COLO829 (cell line): ENCODE data around the gene PHYHIPL.
"Not testable (repeated sequence)": the region's sequence is repeated elsewhere in the genome, so short reads cannot be mapped to it uniquely, and the experiment has no call there.

Source experiments
- DNase-seq: peaks from one replicate; pipeline ENCODE4 v3.0.0; 2012; ENCODE audit warnings: low spot score

PHYHIPL gene

DNA sequence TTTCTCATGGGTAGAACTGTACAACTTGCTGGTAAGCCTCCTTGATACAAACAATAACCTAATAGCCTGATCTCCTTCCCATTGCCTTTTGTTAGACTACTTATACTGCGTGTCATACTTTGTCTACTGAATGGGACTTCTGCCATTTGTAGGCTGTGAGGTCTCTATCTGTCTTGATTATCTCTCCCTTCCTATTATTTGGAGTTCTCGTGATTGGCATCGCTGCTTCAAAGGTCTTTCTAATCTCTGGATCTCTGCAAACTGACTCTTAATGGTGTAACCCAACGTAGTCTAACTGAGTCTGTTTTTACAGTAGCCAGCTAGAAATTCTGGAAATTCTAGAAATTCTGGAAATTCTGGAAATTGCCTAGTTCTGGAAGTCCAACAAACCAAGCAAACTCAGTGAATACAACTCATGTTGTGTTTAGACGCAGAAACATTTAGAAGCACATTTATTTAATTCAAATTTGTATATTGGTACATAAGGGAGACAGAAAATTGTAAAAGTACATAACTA is 29.8 kb downstream of the PHYHIPL start:
- DNase-seq, result no peak

- no peak for DNase-seq
These were observed 35.9 kb downstream of the PHYHIPL start for GRCh38 chr10:59212301-59212798.

DNA sequence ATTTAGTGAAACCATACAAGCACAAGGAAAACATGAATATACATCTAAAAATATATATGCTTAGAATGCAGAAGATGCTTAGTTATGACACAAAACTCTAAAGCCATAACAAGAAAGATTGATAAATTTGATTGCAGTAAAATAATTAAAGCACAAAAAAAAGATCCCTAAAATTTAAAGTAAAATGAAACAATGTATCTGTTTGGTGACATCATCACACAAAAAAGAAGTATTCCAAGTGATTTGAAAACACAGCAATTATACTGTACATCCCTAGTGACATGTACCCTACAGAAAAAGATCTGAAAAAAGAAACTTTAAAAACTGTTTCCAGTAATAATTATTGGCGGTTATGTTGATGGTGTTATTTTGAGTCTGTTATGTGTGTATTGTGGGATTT is 37.7 kb downstream of the PHYHIPL start:
- no peak for DNase-seq

- DNase-seq, result no peak
These were observed 39.9 kb downstream of the PHYHIPL start for GRCh38 chr10:59216178-59216869.

DNA sequence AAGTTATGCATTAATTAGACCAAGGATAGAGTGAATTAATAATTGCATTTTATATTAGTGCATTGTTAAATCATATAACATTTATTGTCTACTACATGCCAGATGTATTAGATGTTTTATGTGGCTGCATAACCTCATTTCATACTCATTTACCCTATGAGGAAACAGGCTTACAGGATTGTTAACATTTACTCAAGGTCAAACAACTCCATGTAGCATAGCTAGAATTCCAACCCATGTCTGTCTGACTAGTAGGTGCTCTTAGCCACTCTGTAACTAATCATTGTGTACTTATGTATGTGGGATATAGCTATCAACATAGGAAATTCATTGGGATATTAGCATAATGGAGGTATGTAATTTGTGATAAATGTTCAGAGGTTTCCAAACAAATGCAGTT is 46.3 kb downstream of the PHYHIPL start:
- no peak for DNase-seq

DNA sequence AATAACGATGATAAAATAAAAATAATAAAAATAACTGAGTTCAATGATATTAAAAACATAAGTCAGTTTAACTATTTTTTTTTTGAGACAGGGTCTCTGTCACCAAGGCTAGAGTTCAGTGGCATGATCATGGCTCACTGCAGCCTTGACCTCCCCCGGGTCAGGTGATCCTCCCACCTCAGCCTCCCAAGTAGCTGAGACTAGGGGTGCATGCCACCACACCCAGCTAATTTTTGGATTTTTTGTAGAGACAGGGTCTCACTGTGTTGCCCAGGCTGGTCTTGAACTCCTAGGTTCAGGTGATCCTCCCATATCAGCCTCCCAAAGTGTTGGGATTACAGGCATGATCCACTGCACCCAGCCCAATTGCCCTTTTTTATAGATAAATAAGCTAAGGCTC is 47.2 kb downstream of the PHYHIPL start:
- not testable (repeated sequence) for DNase-seq

DNA sequence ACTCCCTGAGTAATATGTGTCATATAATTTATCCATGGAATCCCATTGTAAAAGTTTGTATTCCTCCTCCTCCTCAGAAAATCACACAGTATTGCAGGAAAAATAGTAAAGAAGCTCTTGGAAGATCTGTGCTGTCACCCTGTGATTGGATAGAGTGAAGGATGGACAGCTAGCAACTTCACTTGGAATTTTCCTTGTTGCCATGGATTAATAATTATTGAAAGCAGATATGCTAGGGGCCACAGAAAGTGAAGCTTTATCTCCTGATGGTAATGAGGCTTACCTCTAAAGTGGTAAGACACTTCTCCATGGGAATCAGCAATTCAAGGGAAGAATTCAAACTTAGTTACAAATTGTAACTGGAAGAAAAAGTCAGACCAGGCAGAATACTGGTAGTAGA is 48.8 kb downstream of the PHYHIPL start:
- DNase-seq, result no peak

- DNase-seq, result no peak
These were observed 50.8 kb downstream of the PHYHIPL start for GRCh38 chr10:59227136-59227673.

DNA sequence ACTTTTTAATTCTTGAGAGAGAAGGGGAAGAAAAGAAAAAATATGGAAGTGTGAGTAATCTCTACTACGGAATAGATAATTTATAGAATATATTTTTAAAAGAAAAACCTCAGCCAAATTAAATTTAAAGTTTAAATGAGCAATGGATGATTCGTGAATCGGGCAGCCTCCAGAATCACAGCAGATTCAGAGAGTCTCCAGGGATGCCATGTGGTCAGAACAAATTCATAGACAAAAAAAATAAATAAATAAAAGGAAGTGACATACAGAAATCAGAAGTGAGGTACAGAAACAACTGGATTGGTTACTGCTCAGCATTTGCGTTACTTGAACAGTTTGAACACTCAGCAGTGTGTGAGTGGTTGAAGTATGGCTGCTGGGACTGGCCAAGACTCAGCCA is 53.0 kb downstream of the PHYHIPL start:
- DNase-seq, result no peak

DNA sequence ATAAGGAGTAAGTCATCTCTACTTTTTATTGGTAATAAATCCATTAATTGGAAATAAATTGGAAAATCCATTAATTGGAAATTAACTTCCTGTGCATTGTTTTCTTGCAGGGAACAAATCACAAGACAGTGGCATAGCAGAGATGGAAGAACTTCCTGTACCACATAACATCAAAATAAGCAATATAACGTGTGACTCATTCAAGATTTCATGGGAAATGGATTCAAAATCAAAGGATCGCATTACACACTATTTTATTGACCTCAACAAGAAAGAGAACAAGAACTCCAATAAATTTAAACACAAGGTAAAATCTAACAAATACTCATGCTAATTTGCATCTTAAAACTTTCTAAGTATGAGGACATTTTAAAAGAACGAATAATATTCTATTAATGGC is 57.8 kb downstream of the PHYHIPL start:
- no peak for DNase-seq

- no peak for DNase-seq
These were observed 58.5 kb downstream of the PHYHIPL start for GRCh38 chr10:59234816-59235429.

GRCh38 chr10:59236064-59236697 is 59.7 kb downstream of the PHYHIPL start:
- no peak for DNase-seq

GRCh38 chr10:59237775-59238174 is 61.3 kb downstream of the PHYHIPL start:
- no peak for DNase-seq

GRCh38 chr10:59239108-59239507 is 62.7 kb downstream of the PHYHIPL start:
- not testable (repeated sequence) for DNase-seq

GRCh38 chr10:59240582-59241183 is 64.2 kb downstream of the PHYHIPL start:
- DNase-seq, result no peak

DNA sequence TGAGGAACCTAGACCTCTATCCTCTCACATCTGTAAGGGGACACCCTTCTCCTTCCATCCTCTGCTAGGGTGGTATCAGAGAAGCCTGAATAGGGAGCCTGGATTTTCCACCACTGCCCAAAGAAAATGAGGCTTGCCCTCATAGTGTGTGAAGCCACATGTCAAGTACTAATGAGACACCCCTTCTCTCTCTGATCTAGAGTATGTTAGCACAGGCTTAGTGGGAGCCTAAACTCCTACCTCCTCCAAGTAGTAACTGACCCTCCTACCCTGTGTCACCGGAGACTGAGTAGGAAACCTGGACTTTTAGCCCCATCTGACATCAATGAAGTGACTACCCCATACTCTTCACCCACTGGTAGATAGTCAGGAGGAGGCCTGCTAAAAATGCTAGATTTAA is 65.6 kb downstream of the PHYHIPL start:
- DNase-seq, result no peak

GRCh38 chr10:59242991-59243390 is 66.5 kb downstream of the PHYHIPL start:
- DNase-seq, result no peak

- no peak for DNase-seq
These were observed 67.3 kb downstream of the PHYHIPL start for GRCh38 chr10:59243611-59244195.

GRCh38 chr10:59244871-59245270 is 68.4 kb downstream of the PHYHIPL start:
- no peak for DNase-seq

- DNase-seq, result no peak
These were observed 69.2 kb downstream of the PHYHIPL start for GRCh38 chr10:59245686-59246085.

DNA sequence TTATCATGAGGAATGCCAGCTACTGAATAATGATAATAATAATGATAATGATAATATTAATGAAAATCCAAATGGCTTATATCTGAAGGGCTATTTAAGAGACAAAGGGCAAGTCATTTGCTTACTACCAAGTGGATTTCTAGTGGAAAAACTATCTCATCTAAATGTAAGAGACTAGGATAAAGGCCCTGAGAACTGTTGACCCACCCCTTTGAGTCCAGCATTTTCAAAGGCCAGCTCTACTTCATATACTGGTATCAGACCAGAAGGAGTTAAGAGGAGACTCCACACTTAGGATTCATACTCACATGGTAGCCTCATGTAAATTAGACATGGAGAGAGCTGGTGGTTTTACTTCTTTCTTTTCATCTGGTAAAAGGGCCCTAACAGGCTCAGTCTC is 76.0 kb downstream of the PHYHIPL start:
- DNase-seq, result no peak

DNA sequence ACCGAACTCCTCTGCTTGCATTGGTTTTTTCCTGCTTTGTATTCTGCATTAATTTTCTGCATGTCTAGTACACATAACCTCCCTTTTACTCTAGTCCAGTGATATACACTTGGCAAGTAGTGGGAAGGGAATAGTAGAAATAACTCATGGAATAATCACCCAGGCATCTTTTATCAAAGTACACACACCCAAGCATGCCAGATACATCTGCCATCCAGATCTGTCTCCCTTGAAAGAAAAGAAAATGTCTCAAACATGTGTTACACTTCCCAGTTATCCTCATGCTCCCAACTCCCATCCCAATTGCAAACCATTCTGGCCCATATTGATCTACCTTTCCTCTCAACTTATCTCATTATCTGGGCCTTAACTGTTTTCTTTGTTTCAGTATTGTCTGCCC is 79.0 kb downstream of the PHYHIPL start:
- DNase-seq, result no peak
